ENCODE data around the gene EXD2.

DNA sequence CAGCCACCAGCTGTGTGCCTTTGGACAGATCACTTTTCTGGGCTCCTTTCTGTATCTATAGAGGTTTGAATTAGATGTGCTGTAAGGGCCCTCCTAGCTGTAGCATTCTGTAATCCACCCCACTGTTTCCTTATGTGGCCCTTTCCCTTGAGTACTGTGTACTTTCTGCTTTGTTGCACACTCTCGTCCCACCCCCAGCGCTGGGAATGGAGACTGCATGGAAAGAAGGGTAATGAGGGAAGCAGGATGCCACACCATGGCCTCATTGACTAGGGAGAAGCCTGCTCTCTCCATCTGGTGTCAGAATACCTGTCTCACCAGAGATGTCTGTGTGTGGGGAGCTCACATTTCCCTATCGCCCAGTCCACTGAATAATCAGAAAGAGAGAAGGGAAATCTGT, 55.0 kb downstream of the EXD2 start:
- TF ChIP-seq CTCF (conservative IDR thresholded peaks at IDR 0.05), result no peak
- no peak for TF ChIP-seq ZFX (IDR thresholded peaks at IDR 0.05)
